GM19467 (cell line): ENCODE results near the gene RGS1.
A peak's percentile ranks its signal among the peaks of the same experiment; 100 is the strongest.

ENCODE experiments used
- ATAC-seq: cut with Tn5 transposase; IDR thresholded peaks from one replicate; pipeline ENCODE4 v1.9.1; 2021; ENCODE audit warnings: mild to moderate bottlenecking, moderate library complexity; ENCODE audit not compliant: unreplicated experiment

RGS1 gene

GRCh38 chr1:192610112-192610889, 34.7 kb downstream of the RGS1 start:
- ATAC-seq: no peak

- ATAC-seq: no peak
These were observed 39.5 kb downstream of the RGS1 start for GRCh38 chr1:192615055-192615454.

GRCh38 chr1:192620071-192620635, 44.6 kb downstream of the RGS1 start:
- no peak for ATAC-seq

- ATAC-seq: peak; percentile 91
These were observed 51.0 kb downstream of the RGS1 start for GRCh38 chr1:192626366-192627179.

GRCh38 chr1:192627901-192628300, 52.3 kb downstream of the RGS1 start:
- ATAC-seq: no peak

- ATAC-seq: no peak
These were observed 53.0 kb downstream of the RGS1 start for GRCh38 chr1:192628396-192629057.

GRCh38 chr1:192629612-192630011, 54.0 kb downstream of the RGS1 start:
- no peak for ATAC-seq
